ENCODE data around the gene ZNF74.
"Not testable (repeated sequence)": the region's sequence is repeated elsewhere in the genome, so short reads cannot be mapped to it uniquely, and the experiment has no call there.

Gene ZNF74

GRCh38 chr22:20393705-20394476 lies at the start of gene ZNF74:
ZNF74 (plus strand) TSS chr22:20394151; CDS start chr22:20394629, 478 bp downstream.
- in situ Hi-C loops (cut with MboI; ENCODE audit: low sequenced_read_pairs) = no loop called here

GRCh38 chr22:20346553-20346952 lies 47.4 kb upstream of the ZNF74 start:
- in situ Hi-C loops (cut with MboI; ENCODE audit: low sequenced_read_pairs) = not testable (repeated sequence)

DNA sequence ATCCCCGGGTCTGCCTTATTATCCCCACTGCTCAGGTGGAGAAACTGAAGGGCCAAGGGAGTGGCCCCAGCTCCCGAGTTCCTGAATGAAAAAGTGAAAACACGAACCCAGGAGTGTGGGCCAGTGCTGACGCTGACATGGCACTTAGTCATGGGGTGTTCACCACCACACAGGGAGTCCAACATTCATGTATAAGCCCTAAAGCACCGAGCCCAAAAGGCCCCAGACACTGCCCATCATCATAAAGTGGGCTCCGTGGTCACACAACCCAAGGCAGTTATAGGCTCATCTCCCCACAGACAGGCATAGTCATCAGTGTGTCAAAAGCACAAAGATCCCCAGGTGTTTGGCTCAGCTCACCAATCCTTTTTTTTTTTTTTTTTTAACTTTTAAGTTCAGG lies 41.4 kb upstream of the ZNF74 start:
- in situ Hi-C loops (cut with MboI; ENCODE audit: low sequenced_read_pairs) = not testable (repeated sequence)

- in situ Hi-C loops (cut with MboI; ENCODE audit: low sequenced_read_pairs) = no loop called here
Measured at GRCh38 chr22:20354238-20354975, 39.5 kb upstream of the ZNF74 start.

DNA sequence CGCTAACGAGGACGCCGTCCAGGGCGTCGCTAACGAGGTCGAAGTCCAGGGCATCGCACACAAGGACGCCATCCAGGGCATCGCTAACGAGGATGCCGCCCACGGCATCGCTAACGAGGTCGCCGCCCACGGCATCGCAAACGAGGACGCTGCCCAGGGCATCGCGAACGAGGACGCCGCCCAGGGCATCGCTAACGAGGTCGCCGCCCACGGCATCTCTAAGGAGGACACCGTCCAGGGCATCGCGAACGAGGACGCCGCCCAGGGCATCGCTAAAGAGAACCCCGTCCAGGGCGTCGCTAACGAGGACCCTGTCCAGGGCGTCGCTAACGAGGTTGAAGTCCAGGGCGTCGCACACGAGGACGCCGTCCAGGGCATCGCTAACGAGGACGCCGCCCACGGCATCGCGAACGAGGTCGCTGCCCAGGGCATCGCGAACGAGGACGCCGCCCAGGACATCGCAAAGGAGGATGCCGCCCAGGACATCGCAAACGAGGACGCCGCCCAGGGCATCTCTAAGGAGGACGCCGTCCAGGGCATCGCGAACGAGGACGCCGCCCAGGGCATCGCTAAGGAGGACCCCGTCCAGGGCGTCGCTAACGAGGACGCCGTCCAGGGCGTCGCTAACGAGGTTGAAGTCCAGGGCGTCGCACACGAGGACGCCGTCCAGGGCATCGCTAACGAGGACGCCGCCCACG lies 37.9 kb upstream of the ZNF74 start:
- in situ Hi-C loops (cut with MboI; ENCODE audit: low sequenced_read_pairs) = not testable (repeated sequence)

DNA sequence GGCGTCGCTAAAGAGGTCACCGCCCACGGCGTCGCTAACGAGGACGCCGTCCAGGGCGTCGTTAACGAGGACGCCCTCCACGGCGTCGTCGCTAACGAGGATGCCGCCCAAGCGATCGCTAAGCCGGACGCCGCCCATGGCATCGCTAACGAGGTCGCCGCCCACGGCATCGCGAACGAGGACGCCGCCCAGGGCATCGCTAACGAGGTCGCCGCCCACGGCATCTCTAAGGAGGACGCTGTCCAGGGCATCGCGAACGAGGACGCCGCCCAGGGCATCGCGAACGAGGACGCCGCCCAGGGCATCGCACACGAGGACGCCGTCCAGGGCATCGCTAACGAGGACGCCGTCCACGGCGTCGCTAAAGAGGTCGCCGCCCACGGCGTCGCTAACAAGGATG lies 37.0 kb upstream of the ZNF74 start:
- in situ Hi-C loops (cut with MboI; ENCODE audit: low sequenced_read_pairs) = not testable (repeated sequence)

DNA sequence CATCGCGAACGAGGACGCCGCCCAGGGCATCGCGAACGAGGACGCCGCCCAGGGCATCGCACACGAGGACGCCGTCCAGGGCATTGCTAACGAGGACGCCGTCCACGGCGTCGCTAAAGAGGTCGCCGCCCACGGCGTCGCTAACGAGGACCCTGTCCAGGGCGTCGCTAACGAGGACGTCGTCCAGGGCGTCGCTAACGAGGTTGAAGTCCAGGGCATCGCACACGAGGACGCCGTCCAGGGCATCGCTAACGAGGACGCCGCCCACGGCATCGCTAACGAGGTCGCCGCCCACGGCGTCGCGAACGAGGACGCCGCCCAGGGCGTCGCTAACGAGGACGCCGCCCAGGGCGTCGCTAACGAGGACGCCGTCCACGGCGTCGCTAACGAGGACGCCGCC lies 36.0 kb upstream of the ZNF74 start:
- in situ Hi-C loops (cut with MboI; ENCODE audit: low sequenced_read_pairs) = not testable (repeated sequence)

GRCh38 chr22:20358503-20359239 lies 35.3 kb upstream of the ZNF74 start:
- in situ Hi-C loops (cut with MboI; ENCODE audit: low sequenced_read_pairs) = not testable (repeated sequence)

DNA sequence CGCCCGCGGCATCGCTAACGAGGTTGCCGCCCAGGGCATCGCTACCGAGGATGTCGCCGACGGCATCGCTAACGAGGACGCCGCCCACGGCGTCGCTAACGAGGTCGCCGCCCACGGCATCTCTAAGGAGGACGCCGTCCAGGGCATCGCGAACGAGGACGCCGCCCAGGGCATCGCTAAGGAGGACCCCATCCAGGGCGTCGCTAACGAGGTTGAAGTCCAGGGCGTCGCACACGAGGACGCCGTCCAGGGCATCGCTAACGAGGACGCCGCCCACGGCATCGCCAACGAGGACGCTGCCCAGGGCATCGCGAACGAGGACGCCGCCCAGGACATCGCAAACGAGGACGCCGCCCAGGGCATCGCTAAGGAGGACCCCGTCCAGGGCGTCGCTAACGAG lies 33.7 kb upstream of the ZNF74 start:
- in situ Hi-C loops (cut with MboI; ENCODE audit: low sequenced_read_pairs) = not testable (repeated sequence)

- in situ Hi-C loops (cut with MboI; ENCODE audit: low sequenced_read_pairs) = not testable (repeated sequence)
Measured at GRCh38 chr22:20360866-20361751, 32.8 kb upstream of the ZNF74 start.

DNA sequence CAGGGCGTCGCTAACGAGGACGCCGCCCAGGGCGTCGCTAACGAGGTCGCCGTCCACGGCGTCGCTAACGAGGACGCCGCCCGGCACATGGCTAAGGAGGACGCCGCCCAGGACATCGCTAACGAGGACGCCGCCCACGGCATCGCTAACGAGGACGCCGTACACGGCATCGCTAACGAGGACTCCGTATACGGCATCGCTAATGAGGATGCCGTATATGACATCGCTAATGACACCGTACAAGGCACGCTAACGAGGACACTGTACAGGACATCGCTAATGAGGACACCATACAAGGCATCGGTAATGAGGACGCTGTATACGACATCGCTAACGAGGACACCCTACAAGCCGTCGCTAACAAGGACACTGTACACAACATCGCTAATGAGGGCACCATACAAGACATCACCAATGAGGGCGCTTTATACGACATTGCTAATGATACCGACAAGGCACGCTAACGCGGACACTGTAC lies 32.2 kb upstream of the ZNF74 start:
- in situ Hi-C loops (cut with MboI; ENCODE audit: low sequenced_read_pairs) = not testable (repeated sequence)

- in situ Hi-C loops (cut with MboI; ENCODE audit: low sequenced_read_pairs) = not testable (repeated sequence)
Measured at GRCh38 chr22:20362403-20362802, 31.5 kb upstream of the ZNF74 start.

GRCh38 chr22:20364335-20365260 lies 29.4 kb upstream of the ZNF74 start:
- in situ Hi-C loops (cut with MboI; ENCODE audit: low sequenced_read_pairs) = not testable (repeated sequence)

DNA sequence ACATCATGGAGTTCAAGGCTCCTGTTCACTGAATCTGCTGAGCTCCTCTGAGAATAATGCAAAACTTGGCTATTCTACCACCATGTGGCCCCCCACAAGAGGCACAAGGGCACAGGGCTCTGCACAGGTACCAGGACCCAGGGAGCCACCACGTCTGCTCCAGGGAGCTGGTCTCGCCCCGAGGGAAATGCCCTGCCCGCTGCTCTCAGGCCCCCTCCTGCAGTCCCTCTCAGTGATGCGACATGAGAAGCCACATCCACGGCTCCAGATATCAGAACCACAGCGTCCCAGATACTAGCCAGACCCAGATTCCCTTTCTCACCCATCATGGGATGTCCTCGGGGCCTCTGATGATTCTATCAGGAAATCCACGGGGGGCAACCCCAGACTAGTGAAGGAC lies 27.1 kb upstream of the ZNF74 start:
- in situ Hi-C loops (cut with MboI; ENCODE audit: low sequenced_read_pairs) = not testable (repeated sequence)

- in situ Hi-C loops (cut with MboI; ENCODE audit: low sequenced_read_pairs) = not testable (repeated sequence)
Measured at GRCh38 chr22:20368875-20369274, 25.1 kb upstream of the ZNF74 start.

DNA sequence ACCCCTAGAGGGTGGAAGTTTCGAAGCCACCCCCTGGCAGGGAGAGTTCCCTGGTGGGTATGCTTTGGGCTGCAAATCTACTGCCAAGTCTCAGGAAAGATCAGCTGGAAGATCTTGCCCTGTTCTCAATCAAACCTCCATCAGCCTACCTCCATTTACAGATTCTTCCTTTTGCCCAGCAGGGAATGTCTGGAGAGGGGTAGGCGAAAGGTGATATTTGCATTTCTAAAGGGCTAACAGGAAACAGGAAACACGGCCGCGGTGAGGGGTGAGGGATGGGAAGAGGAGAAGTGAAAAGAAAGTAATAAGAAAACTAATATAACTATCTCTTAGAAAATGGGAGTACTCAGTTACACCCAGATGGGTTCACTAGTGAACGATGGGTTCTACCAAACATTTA lies 22.3 kb upstream of the ZNF74 start:
- in situ Hi-C loops (cut with MboI; ENCODE audit: low sequenced_read_pairs) = not testable (repeated sequence)

- in situ Hi-C loops (cut with MboI; ENCODE audit: low sequenced_read_pairs) = not testable (repeated sequence)
Measured at GRCh38 chr22:20372406-20372854, 21.5 kb upstream of the ZNF74 start.

DNA sequence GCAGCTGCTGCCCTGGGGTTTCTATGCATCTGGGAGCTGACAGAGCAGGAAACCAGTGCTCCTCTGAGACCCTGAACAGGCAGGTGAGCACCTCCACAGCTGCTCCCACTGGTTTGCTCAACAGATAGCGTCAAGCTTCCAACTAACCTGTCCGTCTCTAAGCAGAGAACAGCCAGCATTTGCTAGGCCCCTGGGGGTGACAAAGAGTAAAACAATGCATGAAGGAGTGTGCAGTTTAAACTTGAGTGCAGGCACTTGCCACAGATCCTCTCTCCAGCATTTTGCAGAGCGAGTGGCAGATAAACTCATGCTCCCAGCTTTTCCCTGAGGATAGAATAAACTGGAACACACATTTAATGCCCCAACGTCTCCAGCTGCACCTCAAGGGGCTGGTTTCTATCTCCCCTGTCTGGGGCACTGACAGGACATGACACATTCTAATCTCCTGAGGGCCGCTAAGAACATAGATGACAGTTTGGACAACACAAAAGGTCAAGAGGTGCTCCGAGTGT lies 20.7 kb upstream of the ZNF74 start:
- in situ Hi-C loops (cut with MboI; ENCODE audit: low sequenced_read_pairs) = not testable (repeated sequence)

Data from HL-60/S4 treated with phorbol 12-myristate 13-acetate at 8.2 ng/mL for 4 days and 3 days (cell line).